ENCODE measurements around the gene SF3B3.

SF3B3 gene

DNA sequence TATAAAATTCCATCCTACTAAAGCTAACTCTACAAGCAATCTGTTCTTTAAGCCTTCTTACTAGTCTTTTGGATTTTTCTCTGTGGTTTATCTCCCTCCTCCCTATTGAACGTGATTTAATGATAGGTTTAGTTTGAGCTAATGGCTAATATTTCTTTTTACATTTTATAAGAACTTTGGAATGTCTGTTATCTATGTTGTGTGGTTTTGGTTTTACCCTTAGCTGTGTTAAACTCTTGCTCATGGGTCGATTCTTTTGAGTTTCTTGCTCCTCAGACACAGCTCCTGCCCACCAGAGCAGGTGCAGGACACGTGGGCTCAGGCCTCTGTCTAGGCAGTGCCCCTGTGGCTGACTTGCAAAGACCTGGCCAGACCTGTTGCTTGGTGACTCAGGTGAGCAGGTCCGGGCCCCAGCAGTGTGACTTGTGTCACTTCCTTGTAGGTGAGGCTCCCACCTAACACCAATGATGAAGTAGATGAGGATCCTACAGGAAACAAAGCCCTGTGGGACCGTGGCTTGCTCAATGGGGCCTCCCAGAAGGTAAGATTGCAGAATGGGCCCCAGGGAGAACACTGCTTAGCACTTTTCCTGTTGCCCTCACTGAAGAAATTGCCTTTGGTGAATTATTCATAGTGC lies 45.1 kb downstream of the SF3B3 start:
- H3K9me3 ChIP-seq (ENCODE audit: control insufficient read depth, insufficient read depth, low read length) = no peaks in the 10 kb centered on the region
- H3K27ac ChIP-seq (ENCODE audit: low read depth, low read length) = no peak overlapping the region
- H3K4me3 ChIP-seq (ENCODE audit: low read depth, low read length) = no peak overlapping the region
- peaks cover 98% of the 10 kb centered on the region for H3K36me3 ChIP-seq (ENCODE audit: control insufficient read depth, insufficient read depth, low read length)
- H3K27me3 ChIP-seq (ENCODE audit: control insufficient read depth, insufficient read depth, low read length) = no peaks in the 10 kb centered on the region
- H3K4me1 ChIP-seq (ENCODE audit: control insufficient read depth, insufficient read depth, low read length) = no peaks in the 10 kb centered on the region
- H3K9ac ChIP-seq (ENCODE audit: low read depth, low read length) = no peak overlapping the region

DNA sequence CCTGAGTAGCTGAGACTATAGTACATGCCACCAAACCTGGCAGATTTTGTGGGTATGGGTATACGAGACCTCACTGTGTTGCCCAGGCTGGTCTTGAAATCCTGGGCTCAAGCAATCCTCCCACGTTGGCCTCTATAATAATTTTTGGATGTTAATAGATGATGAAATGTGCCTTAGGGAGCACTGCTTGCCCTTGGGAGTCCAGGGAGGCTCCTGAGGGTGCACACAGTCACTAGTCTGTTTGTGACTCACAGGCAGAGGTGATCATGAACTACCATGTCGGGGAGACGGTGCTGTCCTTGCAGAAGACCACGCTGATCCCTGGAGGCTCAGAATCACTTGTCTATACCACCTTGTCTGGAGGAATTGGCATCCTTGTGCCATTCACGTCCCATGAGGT lies 46.1 kb downstream of the SF3B3 start:
- Histone ChIP-seq H3K4me3 (ENCODE audit: low read depth, low read length) (no peak overlapping the region), H3K27me3 (ENCODE audit: control insufficient read depth, insufficient read depth, low read length) (no peaks in the 10 kb centered on the region), H3K4me1 (ENCODE audit: control insufficient read depth, insufficient read depth, low read length) (no peaks in the 10 kb centered on the region), H3K9me3 (ENCODE audit: control insufficient read depth, insufficient read depth, low read length) (no peaks in the 10 kb centered on the region), H3K36me3 (ENCODE audit: control insufficient read depth, insufficient read depth, low read length) (peaks cover 98% of the 10 kb centered on the region), H3K27ac (ENCODE audit: low read depth, low read length) (no peak overlapping the region), H3K9ac (ENCODE audit: low read depth, low read length) (no peak overlapping the region)

DNA sequence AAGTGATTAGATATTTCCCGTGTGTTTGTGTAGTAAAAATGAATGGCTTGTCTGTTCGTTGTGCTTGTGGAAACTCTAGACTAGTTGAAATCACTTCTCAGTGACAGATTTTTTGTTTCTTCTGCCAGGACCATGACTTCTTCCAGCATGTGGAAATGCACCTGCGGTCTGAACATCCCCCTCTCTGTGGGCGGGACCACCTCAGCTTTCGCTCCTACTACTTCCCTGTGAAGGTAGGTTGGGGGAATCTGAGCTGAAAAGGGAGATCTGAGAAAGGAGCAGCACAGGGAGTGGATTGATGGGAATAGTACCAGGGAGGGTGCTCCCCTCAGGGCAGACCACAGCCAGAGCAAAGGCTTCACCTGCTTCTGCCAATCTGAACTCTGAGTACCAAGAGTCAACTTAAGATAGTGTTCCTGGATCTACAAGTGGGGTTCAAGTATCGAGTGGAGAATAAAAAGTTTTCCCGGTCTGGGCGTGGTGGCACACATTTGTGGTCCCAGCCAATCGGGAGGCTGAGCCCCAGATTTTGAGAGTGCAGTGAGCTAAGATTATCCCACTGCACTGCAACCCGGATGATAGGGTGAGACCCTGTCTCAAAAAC lies 47.5 kb downstream of the SF3B3 start:
- Histone ChIP-seq H3K27me3 (ENCODE audit: control insufficient read depth, insufficient read depth, low read length) (no peaks in the 10 kb centered on the region), H3K9me3 (ENCODE audit: control insufficient read depth, insufficient read depth, low read length) (no peaks in the 10 kb centered on the region), H3K4me3 (ENCODE audit: low read depth, low read length) (no peak overlapping the region), H3K27ac (ENCODE audit: low read depth, low read length) (no peak overlapping the region), H3K9ac (ENCODE audit: low read depth, low read length) (no peak overlapping the region), H3K4me1 (ENCODE audit: control insufficient read depth, insufficient read depth, low read length) (0 out of 2 replicates have a peak, but pooled peaks cover 3% of the 10 kb centered on the region), H3K36me3 (ENCODE audit: control insufficient read depth, insufficient read depth, low read length) (peaks cover 93% of the 10 kb centered on the region)

DNA sequence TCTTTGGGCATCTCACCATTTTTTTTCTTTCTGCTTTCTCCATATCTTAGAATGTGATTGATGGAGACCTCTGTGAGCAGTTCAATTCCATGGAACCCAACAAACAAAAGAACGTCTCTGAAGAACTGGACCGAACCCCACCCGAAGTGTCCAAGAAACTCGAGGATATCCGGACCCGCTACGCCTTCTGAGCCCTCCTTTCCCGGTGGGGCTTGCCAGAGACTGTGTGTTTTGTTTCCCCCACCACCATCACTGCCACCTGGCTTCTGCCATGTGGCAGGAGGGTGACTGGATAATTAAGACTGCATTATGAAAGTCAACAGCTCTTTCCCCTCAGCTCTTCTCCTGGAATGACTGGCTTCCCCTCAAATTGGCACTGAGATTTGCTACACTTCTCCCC lies 48.0 kb downstream of the SF3B3 start:
- no peak overlapping the region for H3K4me3 ChIP-seq (ENCODE audit: low read depth, low read length)
- no peak overlapping the region for H3K9ac ChIP-seq (ENCODE audit: low read depth, low read length)
- H3K9me3 ChIP-seq (ENCODE audit: control insufficient read depth, insufficient read depth, low read length) = no peaks in the 10 kb centered on the region
- no peak overlapping the region for H3K27ac ChIP-seq (ENCODE audit: low read depth, low read length)
- H3K4me1 ChIP-seq (ENCODE audit: control insufficient read depth, insufficient read depth, low read length) = 0 out of 2 replicates have a peak, but pooled peaks cover 3% of the 10 kb centered on the region
- peaks cover 88% of the 10 kb centered on the region for H3K36me3 ChIP-seq (ENCODE audit: control insufficient read depth, insufficient read depth, low read length)
- no peaks in the 10 kb centered on the region for H3K27me3 ChIP-seq (ENCODE audit: control insufficient read depth, insufficient read depth, low read length)

DNA sequence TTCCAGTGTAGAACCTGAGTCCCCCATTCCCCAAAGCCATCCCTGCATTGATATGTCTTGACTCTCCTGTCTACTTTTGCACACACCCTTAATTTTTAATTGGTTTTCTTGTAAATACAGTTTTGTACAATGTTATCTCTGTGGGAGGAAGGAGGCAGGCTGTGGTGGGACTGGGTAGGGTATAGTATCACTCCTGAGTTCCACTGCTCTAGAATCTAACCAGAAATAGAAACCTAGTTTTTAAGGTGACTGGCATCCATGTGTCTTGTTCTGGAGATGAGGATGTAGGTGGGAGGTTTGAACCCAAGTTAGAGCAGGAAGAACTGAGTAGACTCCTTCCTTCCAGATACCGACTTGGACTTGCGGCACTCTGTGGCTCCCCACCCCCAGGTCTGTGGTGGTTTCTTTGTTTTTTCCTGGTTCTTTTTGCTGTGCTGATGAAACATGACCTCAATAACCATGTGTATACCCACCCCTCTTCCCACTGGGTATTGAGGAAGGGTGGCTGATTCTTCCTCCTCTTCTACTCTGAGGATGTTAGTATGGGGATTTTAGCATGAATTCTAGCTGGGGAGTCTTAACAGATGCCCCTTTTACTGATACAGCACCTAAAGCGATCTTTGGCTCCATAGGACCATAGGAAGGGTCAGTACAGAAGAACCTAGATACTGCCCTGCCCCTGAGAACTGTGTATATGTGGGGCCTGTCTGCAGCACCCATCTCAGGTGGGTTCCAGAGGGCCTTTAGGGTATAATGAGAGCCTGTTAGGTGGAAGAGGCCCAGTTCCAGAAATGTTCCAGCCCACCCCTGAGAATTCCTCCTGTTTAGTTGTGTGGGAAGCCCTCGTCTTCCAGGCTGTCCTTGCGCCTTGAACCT lies 48.7 kb downstream of the SF3B3 start:
- H3K27ac ChIP-seq (ENCODE audit: low read depth, low read length) = no peak overlapping the region
- peaks cover 81% of the 10 kb centered on the region for H3K36me3 ChIP-seq (ENCODE audit: control insufficient read depth, insufficient read depth, low read length)
- no peak overlapping the region for H3K4me3 ChIP-seq (ENCODE audit: low read depth, low read length)
- H3K4me1 ChIP-seq (ENCODE audit: control insufficient read depth, insufficient read depth, low read length) = 0 out of 2 replicates have a peak, but pooled peaks cover 3% of the 10 kb centered on the region
- H3K9ac ChIP-seq (ENCODE audit: low read depth, low read length) = no peak overlapping the region
- no peaks in the 10 kb centered on the region for H3K9me3 ChIP-seq (ENCODE audit: control insufficient read depth, insufficient read depth, low read length)
- no peaks in the 10 kb centered on the region for H3K27me3 ChIP-seq (ENCODE audit: control insufficient read depth, insufficient read depth, low read length)

DNA sequence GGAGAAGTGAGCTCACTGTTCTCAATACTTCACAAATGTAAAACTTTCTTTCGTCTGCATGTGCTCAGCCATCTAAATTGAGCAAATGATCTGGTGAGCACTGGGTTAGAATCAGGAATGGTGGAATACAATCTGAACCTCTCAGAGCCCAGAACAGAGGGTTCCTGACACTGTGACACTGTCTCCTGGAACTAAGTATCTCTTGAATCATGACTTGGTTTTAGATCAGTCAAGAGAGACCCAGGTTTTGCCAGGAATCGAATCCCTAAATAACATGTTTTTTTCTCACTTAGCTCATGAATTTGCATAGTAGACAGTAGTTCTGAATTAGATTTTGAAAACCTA lies 49.3 kb downstream of the SF3B3 start:
- 0 out of 2 replicates have a peak, but pooled peaks cover 3% of the 10 kb centered on the region for H3K4me1 ChIP-seq (ENCODE audit: control insufficient read depth, insufficient read depth, low read length)
- no peak overlapping the region for H3K4me3 ChIP-seq (ENCODE audit: low read depth, low read length)
- no peaks in the 10 kb centered on the region for H3K27me3 ChIP-seq (ENCODE audit: control insufficient read depth, insufficient read depth, low read length)
- H3K27ac ChIP-seq (ENCODE audit: low read depth, low read length) = no peak overlapping the region
- H3K9me3 ChIP-seq (ENCODE audit: control insufficient read depth, insufficient read depth, low read length) = no peaks in the 10 kb centered on the region
- H3K9ac ChIP-seq (ENCODE audit: low read depth, low read length) = no peak overlapping the region
- peaks cover 75% of the 10 kb centered on the region for H3K36me3 ChIP-seq (ENCODE audit: control insufficient read depth, insufficient read depth, low read length)

DNA sequence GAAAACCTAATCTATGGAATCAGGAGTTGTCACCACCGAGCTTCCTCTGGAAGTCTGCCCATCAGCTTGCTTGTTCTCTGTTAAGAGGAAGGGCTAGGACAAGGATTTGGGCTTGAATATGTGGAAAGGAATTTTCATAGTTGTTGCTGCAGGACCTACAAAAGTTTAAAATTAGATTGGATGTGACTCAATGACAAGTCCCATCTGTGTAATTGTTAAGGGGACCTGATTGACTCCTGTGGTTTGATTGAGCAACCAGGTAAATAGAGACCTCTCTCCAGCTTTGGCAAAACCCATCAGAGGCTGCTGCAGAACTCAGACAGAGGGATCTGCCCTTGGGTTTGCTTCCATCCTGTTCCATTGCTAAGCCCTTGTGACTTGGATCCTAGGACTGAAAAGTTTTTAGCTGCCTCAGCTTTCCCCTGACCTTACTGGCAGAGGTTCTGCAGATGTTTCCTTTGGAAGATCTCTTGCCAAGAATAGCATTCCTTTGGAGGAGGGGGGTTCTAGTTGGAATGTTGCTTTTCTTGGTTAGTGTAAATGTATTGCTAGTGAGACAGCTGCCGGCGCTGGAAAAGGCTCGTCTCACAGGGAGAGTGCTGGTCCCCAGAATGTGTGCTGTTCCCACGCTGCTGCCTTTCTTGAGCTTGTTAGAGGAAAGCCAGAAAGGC lies 50.0 kb downstream of the SF3B3 start:
- Histone ChIP-seq H3K36me3 (ENCODE audit: control insufficient read depth, insufficient read depth, low read length) (peaks cover 68% of the 10 kb centered on the region), H3K4me3 (ENCODE audit: low read depth, low read length) (no peak overlapping the region), H3K9me3 (ENCODE audit: control insufficient read depth, insufficient read depth, low read length) (no peaks in the 10 kb centered on the region), H3K4me1 (ENCODE audit: control insufficient read depth, insufficient read depth, low read length) (0 out of 2 replicates have a peak, but pooled peaks cover 3% of the 10 kb centered on the region), H3K27me3 (ENCODE audit: control insufficient read depth, insufficient read depth, low read length) (no peaks in the 10 kb centered on the region), H3K27ac (ENCODE audit: low read depth, low read length) (no peak overlapping the region), H3K9ac (ENCODE audit: low read depth, low read length) (no peak overlapping the region)

DNA sequence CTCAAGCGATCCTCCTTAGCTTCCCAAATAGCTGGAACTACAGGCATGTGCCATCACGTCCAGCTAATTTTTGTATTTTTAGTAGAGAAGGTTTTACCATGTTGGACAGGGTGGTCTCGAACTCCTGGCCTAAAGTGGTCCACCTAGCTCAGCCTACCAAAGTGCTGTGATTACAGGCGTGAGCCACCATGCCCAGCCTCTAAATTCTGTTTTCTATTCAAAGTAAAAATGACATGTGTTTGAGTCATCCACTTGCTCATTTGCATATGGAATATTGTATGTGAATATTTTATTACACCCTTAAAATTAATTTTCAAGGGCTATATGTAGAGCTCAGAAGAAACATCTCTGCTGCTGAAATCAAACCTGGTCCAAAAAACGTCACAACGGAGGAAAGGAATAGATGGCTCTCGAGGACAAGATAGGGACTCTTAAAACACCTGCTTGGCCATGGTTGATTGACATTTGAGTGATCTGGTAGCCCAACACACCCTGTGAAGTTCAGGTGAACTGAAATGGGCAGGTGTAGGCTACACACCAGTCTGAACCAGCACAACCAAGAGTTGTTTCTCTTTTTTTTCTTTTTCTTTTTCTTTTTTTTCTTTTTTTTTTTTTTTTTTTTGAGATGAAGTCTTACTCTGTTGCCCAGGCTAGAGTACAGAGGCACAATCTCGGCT lies 51.1 kb downstream of the SF3B3 start:
- no peak overlapping the region for H3K27ac ChIP-seq (ENCODE audit: low read depth, low read length)
- no peaks in the 10 kb centered on the region for H3K27me3 ChIP-seq (ENCODE audit: control insufficient read depth, insufficient read depth, low read length)
- no peaks in the 10 kb centered on the region for H3K9me3 ChIP-seq (ENCODE audit: control insufficient read depth, insufficient read depth, low read length)
- H3K9ac ChIP-seq (ENCODE audit: low read depth, low read length) = no peak overlapping the region
- no peak overlapping the region for H3K4me3 ChIP-seq (ENCODE audit: low read depth, low read length)
- H3K4me1 ChIP-seq (ENCODE audit: control insufficient read depth, insufficient read depth, low read length) = 0 out of 2 replicates have a peak, but pooled peaks cover 3% of the 10 kb centered on the region
- H3K36me3 ChIP-seq (ENCODE audit: control insufficient read depth, insufficient read depth, low read length) = peaks cover 57% of the 10 kb centered on the region

DNA sequence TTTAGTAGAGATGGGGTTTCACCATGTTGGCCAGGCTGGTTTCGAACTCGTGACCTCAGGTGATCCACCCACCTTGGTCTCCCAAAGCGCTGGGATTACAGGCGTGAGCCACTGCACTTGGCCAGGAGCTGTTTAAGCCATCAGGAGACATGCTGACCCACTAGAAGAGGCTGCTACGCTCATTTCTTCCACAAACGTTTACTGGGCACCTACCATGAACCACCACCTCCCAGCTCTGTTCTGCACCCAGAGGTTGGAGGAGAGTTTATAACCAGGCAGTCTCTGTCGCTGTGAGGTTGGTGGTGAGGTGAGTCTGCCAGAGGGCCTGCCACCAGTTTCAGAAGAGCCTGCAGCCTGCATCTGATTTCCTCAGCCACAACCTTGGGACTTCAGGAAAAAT lies 51.8 kb downstream of the SF3B3 start:
- Histone ChIP-seq H3K4me1 (ENCODE audit: control insufficient read depth, insufficient read depth, low read length) (0 out of 2 replicates have a peak, but pooled peaks cover 3% of the 10 kb centered on the region), H3K9me3 (ENCODE audit: control insufficient read depth, insufficient read depth, low read length) (no peaks in the 10 kb centered on the region), H3K27ac (ENCODE audit: low read depth, low read length) (no peak overlapping the region), H3K36me3 (ENCODE audit: control insufficient read depth, insufficient read depth, low read length) (peaks cover 51% of the 10 kb centered on the region), H3K27me3 (ENCODE audit: control insufficient read depth, insufficient read depth, low read length) (no peaks in the 10 kb centered on the region), H3K4me3 (ENCODE audit: low read depth, low read length) (no peak overlapping the region), H3K9ac (ENCODE audit: low read depth, low read length) (no peak overlapping the region)

DNA sequence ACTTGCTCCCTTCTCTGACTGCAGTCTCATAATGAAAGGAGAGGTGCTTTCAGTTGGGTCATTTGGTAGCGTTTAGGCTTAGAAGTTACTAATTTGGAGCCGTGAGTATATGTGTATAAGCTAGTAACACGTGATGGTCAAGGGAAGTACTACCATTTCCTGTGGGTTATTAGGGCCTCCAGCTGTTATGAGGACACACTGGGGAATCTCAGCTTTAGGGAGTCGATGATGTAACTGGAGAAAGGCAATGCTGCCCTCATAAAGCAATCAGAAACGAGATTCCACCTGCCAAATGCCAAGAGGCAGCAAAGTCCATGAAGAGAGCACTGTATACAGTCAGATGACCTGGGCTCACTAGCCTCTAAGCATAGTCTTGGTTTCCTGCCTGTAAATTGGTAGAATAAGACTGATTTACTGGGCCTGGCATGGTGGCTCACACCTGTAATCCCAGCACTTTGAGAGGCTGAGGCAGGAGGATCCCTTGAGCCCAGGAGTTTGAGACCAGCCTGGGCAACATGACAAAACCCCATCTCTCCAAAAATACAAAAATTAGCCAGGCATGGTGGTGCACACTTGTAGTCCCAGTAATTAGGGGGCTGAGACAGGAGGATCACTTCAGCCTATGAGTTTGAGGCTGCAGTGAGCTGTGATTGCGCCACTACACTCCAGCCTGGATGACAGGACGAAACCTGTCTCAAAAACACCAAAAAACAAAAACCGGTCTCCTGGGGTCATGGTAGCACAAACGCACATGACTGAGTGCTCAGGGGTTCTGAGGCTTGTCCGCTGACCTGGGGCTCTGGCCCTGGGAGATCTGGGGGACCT lies 53.0 kb downstream of the SF3B3 start:
- no peaks in the 10 kb centered on the region for H3K27me3 ChIP-seq (ENCODE audit: control insufficient read depth, insufficient read depth, low read length)
- peak overlapping the region; percentile 29 for H3K27ac ChIP-seq (ENCODE audit: low read depth, low read length)
- no peaks in the 10 kb centered on the region for H3K9me3 ChIP-seq (ENCODE audit: control insufficient read depth, insufficient read depth, low read length)
- no peak overlapping the region for H3K9ac ChIP-seq (ENCODE audit: low read depth, low read length)
- H3K4me1 ChIP-seq (ENCODE audit: control insufficient read depth, insufficient read depth, low read length) = 0 out of 2 replicates have a peak, but pooled peaks cover 3% of the 10 kb centered on the region
- no peak overlapping the region for H3K4me3 ChIP-seq (ENCODE audit: low read depth, low read length)
- peaks cover 39% of the 10 kb centered on the region for H3K36me3 ChIP-seq (ENCODE audit: control insufficient read depth, insufficient read depth, low read length)
